ENCODE results near the gene ZNF511.

The ZNF511 gene

DNA sequence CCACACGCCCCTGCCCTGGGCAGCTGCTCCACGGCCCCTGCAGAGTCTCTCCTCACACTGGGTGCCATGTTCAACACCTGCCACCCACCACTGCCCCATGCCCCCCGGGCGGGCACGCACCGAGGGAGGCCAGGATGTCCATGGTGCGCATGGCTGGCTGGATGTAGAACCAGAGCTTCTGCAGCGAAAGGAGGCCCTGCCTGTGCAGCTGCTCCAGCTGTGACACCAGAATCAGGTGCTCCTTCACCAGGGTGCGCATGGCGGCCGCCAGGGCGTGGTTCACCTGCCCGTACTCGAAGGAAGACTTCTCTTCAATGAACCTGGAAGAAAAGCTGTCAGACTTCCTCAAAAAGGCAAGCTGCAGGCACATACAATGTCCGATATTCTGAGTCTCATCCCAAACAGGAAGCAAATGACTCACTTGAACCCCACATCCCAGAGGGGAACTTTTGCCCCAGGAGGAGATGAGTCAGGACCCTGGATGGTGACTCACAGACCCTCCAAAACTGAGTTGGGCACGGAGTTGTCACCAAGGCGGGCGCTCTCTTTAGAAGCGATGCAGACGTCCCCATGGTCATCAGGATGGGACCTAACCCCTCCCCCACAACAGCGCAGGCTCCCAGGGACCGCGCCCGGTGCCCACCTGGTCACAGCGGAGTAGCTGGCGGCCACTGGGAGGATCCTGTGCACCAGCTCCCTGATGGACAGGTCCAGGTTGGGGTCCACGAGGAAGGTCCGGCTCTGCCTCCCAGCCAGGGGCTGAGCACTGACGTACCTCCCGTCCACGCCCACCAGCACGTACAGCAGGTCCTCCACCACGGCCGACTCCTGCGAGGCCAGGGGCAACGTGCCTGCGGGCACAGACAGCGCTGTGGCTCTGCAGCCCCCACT, 15.6 kb upstream of the ZNF511 start:
- no peak for DNase-seq (ENCODE audit: low read depth)

- no peak for DNase-seq (ENCODE audit: low read depth)
Observed at GRCh38 chr10:133293810-133294119, 14.9 kb upstream of the ZNF511 start.

DNA sequence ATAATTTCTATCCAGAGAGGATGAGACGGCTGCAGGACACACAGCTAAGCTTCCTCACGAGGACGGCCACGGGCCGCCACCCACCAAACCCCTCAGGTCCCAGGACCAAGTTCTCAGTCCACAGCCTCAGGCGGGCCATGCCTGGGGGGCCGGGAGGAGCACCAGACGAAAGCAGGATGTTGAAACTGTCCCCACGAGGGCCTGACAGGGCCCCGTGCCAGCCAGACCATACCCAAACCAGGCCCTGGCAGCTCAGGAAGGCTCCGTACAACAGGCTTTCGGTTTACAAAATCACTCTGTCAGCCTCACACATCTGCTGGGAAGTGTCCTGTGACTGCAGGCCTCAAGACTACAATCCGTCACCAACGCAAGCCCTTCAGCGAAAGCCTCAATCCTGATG, 14.5 kb upstream of the ZNF511 start:
- no peak for DNase-seq (ENCODE audit: low read depth)

DNA sequence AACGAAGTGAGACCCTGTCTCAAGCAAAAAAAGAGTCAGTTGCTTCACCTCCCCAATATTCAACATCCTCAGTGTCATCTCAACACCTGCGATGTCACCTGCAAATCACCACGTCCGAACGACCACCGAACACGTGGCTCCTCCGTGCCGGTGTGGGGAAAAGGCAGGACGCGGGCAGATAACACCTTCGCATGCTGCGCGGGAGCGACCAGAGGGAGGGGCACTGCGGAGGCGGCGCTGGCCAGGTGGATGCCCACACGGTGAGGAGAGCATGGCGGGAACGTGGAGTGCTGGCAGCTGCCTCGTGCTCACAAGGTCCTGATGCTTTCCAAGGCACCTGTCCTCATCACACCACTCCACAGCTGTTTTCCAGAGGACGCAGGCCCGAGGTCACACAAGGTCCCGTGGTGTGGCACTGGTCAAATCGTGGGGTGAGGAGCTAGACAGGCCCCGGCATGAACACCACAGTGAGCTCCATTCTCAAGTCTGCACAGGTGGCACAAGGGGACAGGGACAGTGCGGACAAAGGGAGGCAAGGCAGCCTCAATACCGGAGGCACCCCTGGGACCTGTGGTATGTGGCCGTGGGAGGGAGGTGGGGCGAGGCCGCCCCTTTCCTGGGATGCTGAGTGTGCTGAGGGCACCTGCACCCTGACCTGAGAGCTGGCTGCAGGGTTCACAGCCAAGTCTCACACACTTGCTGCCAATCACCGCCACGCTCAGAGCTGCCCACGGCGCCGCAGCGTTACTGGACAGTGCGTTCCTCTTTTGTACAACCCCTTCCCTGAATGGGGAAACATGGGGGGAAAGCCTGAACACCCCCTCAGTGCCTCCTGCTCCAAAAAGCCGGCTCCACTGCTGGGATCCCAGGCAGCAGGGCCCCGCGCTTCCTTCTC, 13.0 kb upstream of the ZNF511 start:
- no peak for DNase-seq (ENCODE audit: low read depth)

- no peak for DNase-seq (ENCODE audit: low read depth)
Observed at GRCh38 chr10:133297504-133297903, 11.2 kb upstream of the ZNF511 start.

GRCh38 chr10:133298466-133298865, 10.2 kb upstream of the ZNF511 start:
- no peak for DNase-seq (ENCODE audit: low read depth)

GRCh38 chr10:133299224-133299623, 9.5 kb upstream of the ZNF511 start:
- no peak for DNase-seq (ENCODE audit: low read depth)

DNA sequence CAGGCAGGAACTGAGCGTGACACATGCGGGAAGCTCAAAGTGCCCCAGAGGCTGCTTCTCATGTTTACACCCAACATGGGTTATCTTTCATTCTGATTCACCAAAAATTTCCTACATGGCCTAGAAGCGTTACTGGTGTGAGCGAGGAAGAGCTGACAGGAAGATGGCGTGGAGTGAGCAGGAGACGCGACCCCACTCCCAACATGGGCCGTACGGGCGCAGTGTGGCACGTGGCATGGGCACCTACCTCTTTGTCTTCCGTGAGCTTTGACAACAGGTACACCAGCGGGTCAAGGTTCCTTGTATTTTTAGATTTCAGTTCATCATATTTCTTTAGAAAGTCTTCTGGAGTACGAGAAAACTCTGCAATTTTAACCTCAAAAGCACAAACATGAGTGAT, 9.0 kb upstream of the ZNF511 start:
- DNase-seq (ENCODE audit: low read depth): no peak

DNA sequence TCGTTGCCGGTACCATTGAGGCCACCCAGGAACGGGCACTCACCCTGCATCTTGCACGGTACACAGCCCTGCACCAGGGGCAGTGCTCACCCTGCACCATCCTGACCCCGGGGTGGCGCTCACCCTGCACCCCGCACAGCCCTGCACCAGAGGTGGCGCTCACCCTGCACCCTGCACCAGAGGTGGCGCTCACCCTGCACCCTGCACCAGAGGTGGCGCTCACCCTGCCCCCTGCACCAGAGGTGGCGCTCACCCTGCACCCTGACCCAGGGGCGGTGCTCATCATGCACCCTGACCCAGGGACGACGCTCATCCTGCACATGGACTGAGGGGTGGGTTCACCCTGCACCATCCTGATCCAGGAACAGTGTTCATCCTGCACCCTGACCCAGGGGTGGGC, 6.5 kb upstream of the ZNF511 start:
- DNase-seq (ENCODE audit: low read depth): no peak

GRCh38 chr10:133303206-133303605, 5.5 kb upstream of the ZNF511 start:
- DNase-seq (ENCODE audit: low read depth): no peak

- DNase-seq (ENCODE audit: low read depth): no peak
Observed at GRCh38 chr10:133306097-133306476, 2.6 kb upstream of the ZNF511 start.

DNA sequence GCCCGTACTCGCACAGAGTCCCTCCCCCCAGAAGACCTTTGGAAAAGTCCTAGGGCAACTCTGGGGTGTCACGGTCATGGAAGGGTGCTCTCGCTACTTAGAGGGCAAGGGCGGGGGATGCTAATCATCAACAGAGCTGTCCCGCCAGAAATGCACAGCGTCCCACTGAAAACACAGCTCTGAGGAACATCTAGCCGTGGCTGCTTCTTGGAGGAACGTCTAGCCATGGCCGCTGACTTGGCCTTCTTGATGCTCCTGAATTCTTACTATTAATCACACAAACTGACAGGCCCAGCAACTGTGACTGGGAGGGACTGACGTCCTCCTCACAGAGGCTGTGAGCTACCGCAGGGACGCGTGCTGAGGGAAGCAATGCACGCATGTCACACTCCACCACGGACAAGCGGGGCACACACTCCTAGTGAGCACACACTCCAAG, 1.8 kb upstream of the ZNF511 start:
- no peak for DNase-seq (ENCODE audit: low read depth)

DNA sequence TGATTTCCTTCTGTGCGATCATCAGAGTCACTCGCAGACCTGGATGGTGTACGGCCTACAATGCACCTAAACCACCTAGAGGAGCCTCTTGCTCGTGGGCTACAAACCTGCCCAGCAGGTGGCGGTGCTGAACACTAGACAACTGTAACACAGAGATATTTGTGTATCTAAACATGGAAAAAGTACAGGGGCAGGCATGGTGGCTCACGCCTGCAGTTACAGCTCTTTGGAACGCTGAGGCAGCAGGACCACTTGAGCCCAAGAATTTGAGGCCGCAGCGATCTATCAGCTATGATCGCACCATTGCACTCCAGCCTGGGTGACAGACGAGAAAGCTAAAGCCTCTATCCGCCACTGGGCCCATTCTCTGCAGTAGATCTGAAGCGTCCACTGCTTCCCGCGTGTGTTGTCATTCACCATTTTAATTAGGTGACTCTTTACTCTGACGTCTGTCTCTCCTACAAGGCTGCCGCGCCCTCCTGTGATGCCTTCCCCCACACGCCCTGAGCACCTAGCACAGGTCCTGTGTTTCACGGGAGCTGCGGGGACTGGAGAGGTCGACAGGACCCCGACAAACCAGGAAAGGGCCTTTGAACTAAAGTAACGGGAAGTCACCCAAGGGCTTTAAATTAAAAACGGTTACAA, 816 bp upstream of the ZNF511 start:
- peak; percentile 86 for DNase-seq (ENCODE audit: low read depth)

- peak; percentile 94 for DNase-seq (ENCODE audit: low read depth)
Observed at GRCh38 chr10:133309100-133309719, 496 bp downstream of the ZNF511 start.

DNA sequence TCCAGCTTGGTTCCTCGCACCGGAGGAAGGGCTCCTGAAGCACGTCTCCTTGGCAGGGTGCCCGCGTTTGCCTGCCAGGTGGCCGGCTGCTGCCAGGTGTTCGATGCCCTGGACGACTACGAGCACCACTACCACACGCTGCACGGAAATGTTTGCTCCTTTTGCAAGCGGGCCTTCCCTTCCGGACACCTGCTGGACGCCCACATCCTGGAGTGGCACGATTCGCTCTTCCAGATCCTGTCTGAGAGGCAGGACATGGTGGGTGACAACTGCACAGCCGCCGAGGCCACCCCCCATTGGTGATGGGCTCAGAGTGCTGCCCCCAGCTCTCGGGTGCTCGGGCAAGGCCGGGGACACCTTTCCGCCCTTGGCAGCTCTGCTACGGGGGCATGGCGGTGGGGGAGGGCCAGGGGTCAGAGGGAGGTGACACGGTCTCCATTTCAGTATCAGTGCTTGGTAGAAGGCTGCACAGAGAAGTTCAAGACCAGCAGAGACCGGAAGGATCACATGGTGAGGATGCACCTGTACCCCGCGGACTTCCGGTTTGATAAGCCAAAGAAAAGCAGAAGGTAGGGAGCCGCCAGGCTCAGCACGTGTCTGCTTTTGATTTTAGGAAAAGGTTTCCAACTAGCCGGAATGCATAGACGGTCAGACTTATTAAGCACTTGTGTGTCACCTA, 1.1 kb downstream of the ZNF511 start:
- DNase-seq (ENCODE audit: low read depth): no peak

GRCh38 chr10:133310399-133310755, 1.7 kb downstream of the ZNF511 start:
- no peak for DNase-seq (ENCODE audit: low read depth)

DNA sequence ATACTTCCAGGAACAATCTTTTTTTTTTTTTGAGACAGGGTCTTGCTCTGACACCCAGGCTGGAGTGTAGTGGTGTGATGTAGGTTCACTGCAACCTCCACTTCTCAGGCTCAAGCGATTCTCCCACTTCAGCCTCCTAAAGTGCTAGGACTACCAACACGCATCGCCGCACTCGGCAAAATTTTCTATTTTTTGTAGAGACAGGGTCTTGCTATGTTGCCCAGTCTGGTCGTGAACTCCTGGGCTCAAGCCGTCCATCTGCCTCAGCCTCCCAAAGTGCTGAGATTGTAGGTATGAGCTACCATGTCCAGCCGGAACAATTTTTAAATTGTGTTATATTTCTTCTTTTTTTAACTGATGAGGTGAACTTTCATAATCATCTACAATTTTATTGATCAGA, 2.1 kb downstream of the ZNF511 start:
- no peak for DNase-seq (ENCODE audit: low read depth)

GRCh38 chr10:133311570-133311969, 2.9 kb downstream of the ZNF511 start:
- DNase-seq (ENCODE audit: low read depth): no peak

GRCh38 chr10:133312016-133312768, 3.5 kb downstream of the ZNF511 start:
- no peak for DNase-seq (ENCODE audit: low read depth)

GRCh38 chr10:133312769-133313145, 4.0 kb downstream of the ZNF511 start:
- DNase-seq (ENCODE audit: low read depth): no peak

DNA sequence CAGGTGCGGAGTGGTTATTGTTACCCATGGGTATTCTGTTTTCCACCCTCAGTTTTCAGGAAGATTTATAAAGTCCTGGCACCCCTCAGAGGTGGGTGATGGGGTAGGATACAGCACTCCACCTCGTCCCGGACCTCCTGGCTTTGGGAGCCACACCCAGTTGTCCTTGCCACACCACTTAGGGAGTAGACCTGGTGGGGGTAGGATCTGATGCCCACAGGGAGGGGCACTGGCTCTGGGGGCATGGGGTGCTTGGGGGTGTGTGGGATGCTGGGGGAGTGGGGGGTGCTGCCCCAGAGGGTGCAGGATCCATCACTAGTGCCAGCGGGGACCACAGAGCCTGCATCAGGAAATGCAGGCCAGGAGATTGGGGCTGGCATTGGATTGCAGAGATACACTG, 4.5 kb downstream of the ZNF511 start:
- no peak for DNase-seq (ENCODE audit: low read depth)

All from T follicular helper cell (primary cell).